HG03439 (cell line): ENCODE measurements around the gene AADACL4.
"Not testable (repeated sequence)": the region's sequence is repeated elsewhere in the genome, so short reads cannot be mapped to it uniquely, and the experiment has no call there.

Source experiments
- ATAC-seq: cut with Tn5 transposase; IDR thresholded peaks from one replicate; pipeline ENCODE4 v1.9.1; 2021; ENCODE audit warnings: mild to moderate bottlenecking, moderate library complexity; ENCODE audit not compliant: unreplicated experiment

The AADACL4 gene

GRCh38 chr1:12657885-12658512, 14.1 kb downstream of the AADACL4 start:
- ATAC-seq: not testable (repeated sequence)

GRCh38 chr1:12658531-12659453, 14.9 kb downstream of the AADACL4 start:
- ATAC-seq: no peak

GRCh38 chr1:12661606-12662219, 17.8 kb downstream of the AADACL4 start:
- ATAC-seq: no peak

- ATAC-seq: no peak
Observed at GRCh38 chr1:12662556-12662955, 18.7 kb downstream of the AADACL4 start.

- ATAC-seq: no peak
Observed at GRCh38 chr1:12665511-12665910, 21.6 kb downstream of the AADACL4 start.

- no peak for ATAC-seq
Observed at GRCh38 chr1:12666141-12666735, 22.4 kb downstream of the AADACL4 start.

- ATAC-seq: no peak
Observed at GRCh38 chr1:12669529-12670068, 25.7 kb downstream of the AADACL4 start.

- ATAC-seq: no peak
Observed at GRCh38 chr1:12674358-12674757, 30.5 kb downstream of the AADACL4 start.

GRCh38 chr1:12676122-12676521, 32.2 kb downstream of the AADACL4 start:
- not testable (repeated sequence) for ATAC-seq

- ATAC-seq: no peak
Observed at GRCh38 chr1:12677565-12677964, 33.7 kb downstream of the AADACL4 start.

GRCh38 chr1:12678350-12678749, 34.5 kb downstream of the AADACL4 start:
- ATAC-seq: no peak

- ATAC-seq: no peak
Observed at GRCh38 chr1:12678820-12679219, 34.9 kb downstream of the AADACL4 start.

- ATAC-seq: no peak
Observed at GRCh38 chr1:12690156-12690555, 46.3 kb downstream of the AADACL4 start.

GRCh38 chr1:12692967-12693782, 49.3 kb downstream of the AADACL4 start:
- ATAC-seq: no peak

- no peak for ATAC-seq
Observed at GRCh38 chr1:12696658-12697057, 52.8 kb downstream of the AADACL4 start.

GRCh38 chr1:12697397-12697796, 53.5 kb downstream of the AADACL4 start:
- ATAC-seq: no peak

- ATAC-seq: no peak
Observed at GRCh38 chr1:12703821-12704451, 60.1 kb downstream of the AADACL4 start.

GRCh38 chr1:12706061-12706460, 62.2 kb downstream of the AADACL4 start:
- no peak for ATAC-seq

- no peak for ATAC-seq
Observed at GRCh38 chr1:12708396-12709090, 64.7 kb downstream of the AADACL4 start.
